ENCODE measurements around the gene CDC42BPB. TPM values are rescaled to one million over a fixed set of nuclear protein-coding genes. Genes with fewer than 3 reads are reported as not detected.
A peak's percentile ranks its signal among the peaks of the same experiment; 100 is the strongest.

CDC42BPB gene
- total RNA-seq, 4 donors from 2014 or later: 30.0 to 64.3 (median 32.6) TPM

GRCh38 chr14:102969901-102970300 is 87.4 kb downstream of the CDC42BPB start:
- H3K27me3 ChIP-seq: no peaks in the 10 kb centered on the region
- no peak overlapping the region for H3K4me3 ChIP-seq
- DNase-seq (no peak), ATAC-seq (no peak)
- peak overlapping the region; percentile 46 to 73 (median 50) for H3K27ac ChIP-seq
- intact Hi-C loops (cut with DNase I; ENCODE audit: low total_unique reads) (no loop called here), in situ Hi-C loops (cut with MboI; ENCODE audit: low sequenced_read_pairs in 4 of 4) (no loop called here)
- peaks cover 15 to 22% of the 10 kb centered on the region in 2 donors for H3K4me1 ChIP-seq
- H3K36me3 ChIP-seq: peaks cover 2 to 81% of the 10 kb centered on the region in 2 donors
- TF ChIP-seq POLR2A (IDR thresholded peaks at IDR 0.05) (no peak), CTCF (IDR thresholded peaks at IDR 0.05 in 4 of 5, conservative IDR thresholded peaks at IDR 0.05 in 1 of 5) (no peak)
- H3K9me3 ChIP-seq: no peaks in the 10 kb centered on the region

- H3K4me1 ChIP-seq: peaks cover 15 to 22% of the 10 kb centered on the region in 2 donors
- peak; percentile 83 to 88 for ATAC-seq
- H3K27me3 ChIP-seq: no peaks in the 10 kb centered on the region
- H3K9me3 ChIP-seq: no peaks in the 10 kb centered on the region
- H3K27ac ChIP-seq: peak overlapping the region; percentile 46 to 73 (median 50)
- no peak for TF ChIP-seq CTCF (IDR thresholded peaks at IDR 0.05 in 4 of 5, conservative IDR thresholded peaks at IDR 0.05 in 1 of 5)
- no peak for TF ChIP-seq POLR2A (IDR thresholded peaks at IDR 0.05)
- in situ Hi-C loops (cut with MboI; ENCODE audit: low sequenced_read_pairs in 4 of 4) (no loop called here), intact Hi-C loops (cut with DNase I; ENCODE audit: low total_unique reads) (no loop called here)
- peak; percentile 43 to 77 for DNase-seq
- no peak overlapping the region for H3K4me3 ChIP-seq
- peaks cover 0 to 79% of the 10 kb centered on the region in 2 donors for H3K36me3 ChIP-seq
Observed at GRCh38 chr14:102969060-102969791, 88.1 kb downstream of the CDC42BPB start.

- no peaks in the 10 kb centered on the region for H3K27me3 ChIP-seq
- peaks cover 0 to 79% of the 10 kb centered on the region in 2 donors for H3K36me3 ChIP-seq
- intact Hi-C loops (cut with DNase I; ENCODE audit: low total_unique reads) (no loop called here), in situ Hi-C loops (cut with MboI; ENCODE audit: low sequenced_read_pairs in 4 of 4) (no loop called here)
- TF ChIP-seq CTCF (IDR thresholded peaks at IDR 0.05 in 4 of 5, conservative IDR thresholded peaks at IDR 0.05 in 1 of 5): no peak
- no peak for TF ChIP-seq POLR2A (IDR thresholded peaks at IDR 0.05)
- H3K4me1 ChIP-seq: peaks cover 15 to 22% of the 10 kb centered on the region in 2 donors
- DNase-seq: no peak
- H3K4me3 ChIP-seq: no peak overlapping the region
- no peak for ATAC-seq
- H3K9me3 ChIP-seq: no peaks in the 10 kb centered on the region
- no peak overlapping the region for H3K27ac ChIP-seq
Observed at GRCh38 chr14:102968306-102968705, 89.0 kb downstream of the CDC42BPB start.

- no peaks in the 10 kb centered on the region for H3K27me3 ChIP-seq
- no peak overlapping the region for H3K4me3 ChIP-seq
- peak overlapping the region; percentile 19 to 69 (median 60) for H3K27ac ChIP-seq
- intact Hi-C loops (cut with DNase I; ENCODE audit: low total_unique reads): no loop called here
- TF ChIP-seq POLR2A (IDR thresholded peaks at IDR 0.05): no peak
- no peak for TF ChIP-seq CTCF (IDR thresholded peaks at IDR 0.05 in 4 of 5, conservative IDR thresholded peaks at IDR 0.05 in 1 of 5)
- in situ Hi-C loops (cut with MboI; ENCODE audit: low sequenced_read_pairs in 4 of 4): no loop called here
- H3K4me1 ChIP-seq: peaks cover 15 to 22% of the 10 kb centered on the region in 2 donors
- ATAC-seq: no peak
- peaks cover 0 to 86% of the 10 kb centered on the region in 2 donors for H3K36me3 ChIP-seq
- no peak for DNase-seq
- no peaks in the 10 kb centered on the region for H3K9me3 ChIP-seq
Observed at GRCh38 chr14:102967506-102967795, 89.9 kb downstream of the CDC42BPB start.

Measured in gastrocnemius medialis (tissue), 4 donors.